Measurements from ENCODE around the gene PLXNA4. TPM values are rescaled to one million over a fixed set of nuclear protein-coding genes. Genes with fewer than 3 reads are reported as not detected.

PLXNA4 gene
- total and polyA plus RNA-seq, 2 experiments from 2014 or later = 0.08 to 0.80 TPM

DNA sequence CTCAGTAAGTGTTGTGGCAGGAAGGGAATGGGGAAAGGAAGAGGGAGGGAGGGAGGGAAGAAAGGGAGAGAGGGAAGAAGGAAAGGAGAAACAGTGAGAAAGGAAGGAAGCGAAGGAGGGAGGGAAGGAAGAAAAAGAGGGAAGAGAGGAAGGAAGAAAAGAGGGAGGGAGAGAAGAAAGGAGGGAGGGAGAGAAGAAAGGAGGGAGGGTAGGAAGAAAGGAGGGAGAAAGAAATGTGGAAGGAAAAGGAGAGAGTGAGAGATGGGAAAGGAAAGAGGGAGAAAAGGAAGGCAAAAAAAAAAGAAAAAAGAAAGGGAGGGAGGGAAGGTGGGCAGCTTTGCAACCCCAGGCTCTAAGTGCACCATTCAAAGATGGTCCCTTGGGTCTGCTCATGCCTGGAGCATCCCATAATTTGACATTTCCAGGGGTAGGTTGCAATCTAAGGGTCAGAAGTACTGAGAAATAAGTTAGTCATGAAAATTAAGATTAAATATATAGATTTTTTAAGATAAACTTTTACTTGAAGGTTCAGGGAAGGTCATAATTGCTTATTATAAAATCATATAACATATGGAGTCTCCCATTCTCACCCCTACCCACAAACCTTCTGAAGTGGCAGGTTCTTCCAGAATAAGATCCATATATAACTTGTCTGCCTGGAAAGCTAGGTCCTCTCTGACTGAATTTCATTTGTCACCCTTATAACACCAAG is 249.2 kb downstream of the PLXNA4 start (continued):
- TF ChIP-seq, protein P1, sequence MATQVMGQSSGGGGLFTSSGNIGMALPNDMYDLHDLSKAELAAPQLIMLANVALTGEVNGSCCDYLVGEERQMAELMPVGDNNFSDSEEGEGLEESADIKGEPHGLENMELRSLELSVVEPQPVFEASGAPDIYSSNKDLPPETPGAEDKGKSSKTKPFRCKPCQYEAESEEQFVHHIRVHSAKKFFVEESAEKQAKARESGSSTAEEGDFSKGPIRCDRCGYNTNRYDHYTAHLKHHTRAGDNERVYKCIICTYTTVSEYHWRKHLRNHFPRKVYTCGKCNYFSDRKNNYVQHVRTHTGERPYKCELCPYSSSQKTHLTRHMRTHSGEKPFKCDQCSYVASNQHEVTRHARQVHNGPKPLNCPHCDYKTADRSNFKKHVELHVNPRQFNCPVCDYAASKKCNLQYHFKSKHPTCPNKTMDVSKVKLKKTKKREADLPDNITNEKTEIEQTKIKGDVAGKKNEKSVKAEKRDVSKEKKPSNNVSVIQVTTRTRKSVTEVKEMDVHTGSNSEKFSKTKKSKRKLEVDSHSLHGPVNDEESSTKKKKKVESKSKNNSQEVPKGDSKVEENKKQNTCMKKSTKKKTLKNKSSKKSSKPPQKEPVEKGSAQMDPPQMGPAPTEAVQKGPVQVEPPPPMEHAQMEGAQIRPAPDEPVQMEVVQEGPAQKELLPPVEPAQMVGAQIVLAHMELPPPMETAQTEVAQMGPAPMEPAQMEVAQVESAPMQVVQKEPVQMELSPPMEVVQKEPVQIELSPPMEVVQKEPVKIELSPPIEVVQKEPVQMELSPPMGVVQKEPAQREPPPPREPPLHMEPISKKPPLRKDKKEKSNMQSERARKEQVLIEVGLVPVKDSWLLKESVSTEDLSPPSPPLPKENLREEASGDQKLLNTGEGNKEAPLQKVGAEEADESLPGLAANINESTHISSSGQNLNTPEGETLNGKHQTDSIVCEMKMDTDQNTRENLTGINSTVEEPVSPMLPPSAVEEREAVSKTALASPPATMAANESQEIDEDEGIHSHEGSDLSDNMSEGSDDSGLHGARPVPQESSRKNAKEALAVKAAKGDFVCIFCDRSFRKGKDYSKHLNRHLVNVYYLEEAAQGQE (IDR thresholded peaks at IDR 0.05; ENCODE audit: unreplicated experiment) = no peak
- TF ChIP-seq STAT1 (IDR thresholded peaks at IDR 0.05; ENCODE audit: unreplicated experiment) = no peak

DNA sequence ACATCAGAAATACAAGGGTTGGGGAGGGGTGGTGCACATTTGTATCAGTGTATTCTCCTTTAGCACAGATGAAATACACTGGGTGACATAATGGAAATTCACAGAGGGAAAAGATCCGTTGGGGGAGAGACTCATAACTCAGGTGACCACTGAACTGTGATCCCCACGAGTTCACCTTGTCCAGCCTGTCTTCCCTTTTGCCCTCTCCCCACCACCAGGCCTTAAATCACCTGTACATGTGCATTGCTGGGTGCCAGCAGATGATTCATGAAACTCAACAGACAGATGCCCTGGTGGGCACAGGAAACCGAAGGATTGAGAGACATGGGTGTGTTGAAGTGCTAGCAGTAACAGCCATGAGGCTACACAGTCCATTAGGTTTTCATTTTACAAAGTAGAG is 253.3 kb downstream of the PLXNA4 start:
- Mint-ChIP-seq H3K36me3 (ENCODE audit: low read depth) (no peaks in the 10 kb centered on the region), H3K27ac (no peak overlapping the region)
- no peak for ATAC-seq

More for the DNA sequence above, 253.3 kb downstream of the PLXNA4 start:
- peaks cover 6% of the 10 kb centered on the region for H3K4me1 ChIP-seq (ENCODE audit: insufficient read depth)
- Mint-ChIP-seq H3K4me1 (peaks cover 9% of the 10 kb centered on the region), H3K9me3 (no peaks in the 10 kb centered on the region; the same call in 2 of the 3 replicates), H3K27me3 (ENCODE audit: insufficient read depth, low read depth, poor library complexity) (peaks cover 4% of the 10 kb centered on the region), H3K4me3 (no peak overlapping the region)
- no peak for DNase-seq (ENCODE audit: low spot score)
- no peaks in the 10 kb centered on the region for H3K36me3 ChIP-seq (ENCODE audit: insufficient read depth)
- H4K20me1 ChIP-seq (replicated peaks; ENCODE audit: insufficient read depth) = no peaks in the 10 kb centered on the region
- H3K4me3 ChIP-seq = no peak overlapping the region
- TF ChIP-seq, protein P1 (IDR thresholded peaks at IDR 0.05; ENCODE audit: unreplicated experiment) = no peak
- TF ChIP-seq CREB1 (CRISPR knock-in tag; IDR thresholded peaks at IDR 0.05; ENCODE audit: low read depth) = no peak
- TF ChIP-seq, protein P2, sequence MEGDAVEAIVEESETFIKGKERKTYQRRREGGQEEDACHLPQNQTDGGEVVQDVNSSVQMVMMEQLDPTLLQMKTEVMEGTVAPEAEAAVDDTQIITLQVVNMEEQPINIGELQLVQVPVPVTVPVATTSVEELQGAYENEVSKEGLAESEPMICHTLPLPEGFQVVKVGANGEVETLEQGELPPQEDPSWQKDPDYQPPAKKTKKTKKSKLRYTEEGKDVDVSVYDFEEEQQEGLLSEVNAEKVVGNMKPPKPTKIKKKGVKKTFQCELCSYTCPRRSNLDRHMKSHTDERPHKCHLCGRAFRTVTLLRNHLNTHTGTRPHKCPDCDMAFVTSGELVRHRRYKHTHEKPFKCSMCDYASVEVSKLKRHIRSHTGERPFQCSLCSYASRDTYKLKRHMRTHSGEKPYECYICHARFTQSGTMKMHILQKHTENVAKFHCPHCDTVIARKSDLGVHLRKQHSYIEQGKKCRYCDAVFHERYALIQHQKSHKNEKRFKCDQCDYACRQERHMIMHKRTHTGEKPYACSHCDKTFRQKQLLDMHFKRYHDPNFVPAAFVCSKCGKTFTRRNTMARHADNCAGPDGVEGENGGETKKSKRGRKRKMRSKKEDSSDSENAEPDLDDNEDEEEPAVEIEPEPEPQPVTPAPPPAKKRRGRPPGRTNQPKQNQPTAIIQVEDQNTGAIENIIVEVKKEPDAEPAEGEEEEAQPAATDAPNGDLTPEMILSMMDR (conservative IDR thresholded peaks at IDR 0.05; ENCODE audit: low read depth in 2 of 2) = no peak
- no peaks in the 10 kb centered on the region for H3K9me2 ChIP-seq (ENCODE audit: insufficient read depth)
- H3F3A ChIP-seq (replicated peaks; ENCODE audit: low read depth) = no peaks in the 10 kb centered on the region
- H2AFZ ChIP-seq = no peak overlapping the region
- H3K27me3 ChIP-seq (ENCODE audit: insufficient read depth) = no peaks in the 10 kb centered on the region
- no peaks in the 10 kb centered on the region for H3K79me2 ChIP-seq (replicated peaks; ENCODE audit: insufficient read depth)
- H3K27ac ChIP-seq (ENCODE audit: low read depth) = no peak overlapping the region
- H3K4me2 ChIP-seq = no peak overlapping the region

Measured in GM23338 (cell line).